Panc1 (cell line): ENCODE results near the gene SPEG. TPM values are rescaled to one million over a fixed set of nuclear protein-coding genes. Genes with fewer than 3 reads are reported as not detected.

Experiments used
- ATAC-seq: fragments of 200-7000 bp; cut with Tn5 transposase; 2 replicates; pipeline ENCODE4 v1.9.1; 2020; ENCODE audit warnings: mild to moderate bottlenecking, moderate library complexity
- BruUV-seq: library from RNA; stranded (reverse); fragments of 400-500 nt; replicated peaks from 2 replicates; lab custom pipeline; 2021; lab: Mats Ljungman, UMichigan
- CTCF ChIA-PET: fragments of 300-600 bp; sonication (Branson Sonifier 250); formaldehyde crosslinking; loops from one replicate; lab custom pipeline; 2022; ENCODE audit warnings: antibody characterized with exemption; lab: Charles Lee
- POLR2A ChIA-PET: fragments of 300-600 bp; sonication (Branson Sonifier 250); formaldehyde crosslinking; loops from one replicate; lab custom pipeline; 2022; ENCODE audit warnings: antibody characterized with exemption; lab: Charles Lee
- DNase-seq: peaks from one replicate; pipeline ENCODE4 v3.0.0-alpha.2; 2010; ENCODE audit warnings: low read depth, low spot score
- H3K27ac ChIP-seq: 2 replicates; pipeline ENCODE4 v1.5.1; 2011; ENCODE audit warnings: mild to moderate bottlenecking, low read length, inconsistent platforms
- H3K27me3 ChIP-seq: fragments of 200-500 bp; sonication (Bioruptor generic); 2 replicates; pipeline ENCODE4 v1.6.0; 2014; ENCODE audit warnings: low read length, inconsistent platforms; ENCODE audit not compliant: control insufficient read depth, insufficient read depth
- H3K36me3 ChIP-seq: fragments of 200-500 bp; sonication (Bioruptor generic); 2 replicates; pipeline ENCODE4 v1.5.1; 2014; ENCODE audit warnings: inconsistent platforms, mild to moderate bottlenecking, low read length, moderate library complexity; ENCODE audit not compliant: control insufficient read depth, insufficient read depth
- H3K4me1 ChIP-seq: 2 replicates; pipeline ENCODE4 v1.5.1; 2011; ENCODE audit warnings: inconsistent platforms, mild to moderate bottlenecking, low read length, moderate library complexity; ENCODE audit not compliant: control insufficient read depth, insufficient read depth
- H3K4me3 ChIP-seq, 2 experiments: 2 replicates each; pipeline ENCODE4 v1.5.1; 2011 to 2012; ENCODE audit warnings: low read depth in 2 of 2, low read length in 2 of 2, mild to moderate bottlenecking in 2 of 2, inconsistent platforms in 1 of 2, moderate library complexity in 1 of 2
- H3K9me3 ChIP-seq: fragments of 200-500 bp; sonication (Bioruptor generic); 2 replicates; pipeline ENCODE4 v1.5.1; 2014; ENCODE audit warnings: low read depth, mild to moderate bottlenecking, inconsistent platforms, low read length, moderate library complexity; ENCODE audit not compliant: control insufficient read depth, insufficient read depth
- POLR2AphosphoS5 ChIP-seq: IDR thresholded peaks from 2 replicates; pipeline ENCODE4 v1.6.1; 2012; ENCODE audit warnings: mild to moderate bottlenecking, low read depth, low read length, moderate library complexity
- SIN3A ChIP-seq: IDR thresholded peaks from 2 replicates; pipeline ENCODE4 v1.6.1; 2012; ENCODE audit warnings: low read depth, mild to moderate bottlenecking, low read length, moderate library complexity, borderline replicate concordance; ENCODE audit not compliant: insufficient read depth
- TCF7L2 ChIP-seq: IDR thresholded peaks from 2 replicates; pipeline ENCODE4 v1.6.1; 2011; ENCODE audit warnings: mild to moderate bottlenecking, low read depth, low read length, inconsistent platforms
- in situ Hi-C: cut with HindIII; loops from 2 replicates; pipeline ENCODE4 v1.10.0; 2016; ENCODE audit warnings: low sequenced_read_pairs, low pct_unique_long_range_greater_than_20kb
- intact Hi-C: fragments of 100-400 bp; cut with micrococcal nuclease; formaldehyde crosslinking; loops from one replicate; pipeline ENCODE4 v1.10.0; 2022; ENCODE audit not compliant: unreplicated experiment
- total RNA-seq: library from RNA; stranded (reverse); gene quantifications from one replicate; pipeline ENCODE4 v1.2.1, GENCODE V29; 2021; ENCODE audit not compliant: unreplicated experiment
- TF ChIP-seq, protein P1 (sequence below): fragments of 450-650 bp; IDR thresholded peaks from 2 replicates; pipeline ENCODE4 v1.5.1; 2017; ENCODE audit warnings: mild to moderate bottlenecking
- TF ChIP-seq, protein P2 (sequence below), 2 experiments: IDR thresholded peaks; 2 replicates each; pipeline ENCODE4 v1.6.1; 2011 to 2012; ENCODE audit warnings: low read depth in 2 of 2, control low read depth in 1 of 2, low read length in 1 of 2, mild to moderate bottlenecking in 1 of 2, moderate library complexity in 1 of 2; ENCODE audit not compliant: insufficient read depth in 1 of 2

SPEG gene
- total RNA-seq, 1 experiment from 2014 or later: 3.4 TPM

DNA sequence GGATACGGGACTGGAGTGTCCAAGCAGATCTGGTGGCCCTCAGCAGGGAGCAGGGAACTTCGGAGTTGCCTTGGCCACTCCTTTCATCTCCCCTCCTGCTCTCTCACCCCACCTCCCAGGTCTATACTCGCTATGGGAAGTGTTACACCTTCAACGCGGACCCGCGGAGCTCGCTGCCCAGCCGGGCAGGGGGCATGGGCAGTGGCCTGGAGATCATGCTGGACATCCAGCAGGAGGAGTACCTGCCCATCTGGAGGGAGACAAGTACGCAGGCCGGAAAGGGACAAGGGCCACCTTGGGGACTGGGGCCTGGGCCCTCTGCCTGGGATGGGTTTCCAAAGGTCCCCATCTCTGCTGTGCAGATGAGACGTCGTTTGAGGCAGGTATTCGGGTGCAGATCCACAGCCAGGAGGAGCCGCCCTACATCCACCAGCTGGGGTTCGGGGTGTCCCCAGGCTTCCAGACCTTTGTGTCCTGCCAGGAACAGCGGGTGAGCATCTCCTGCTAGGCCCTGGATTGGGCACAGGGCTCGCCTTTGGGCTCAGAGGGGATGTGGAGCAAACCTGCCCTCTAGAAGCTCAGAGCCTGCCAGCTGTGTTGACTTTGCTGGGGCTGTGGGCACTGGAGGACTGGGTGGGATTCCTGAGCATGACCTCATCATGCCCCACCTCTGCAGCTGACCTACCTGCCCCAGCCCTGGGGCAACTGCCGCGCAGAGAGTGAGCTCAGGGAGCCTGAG, 97.2 kb downstream of the SPEG start (continued):
- TF ChIP-seq POLR2AphosphoS5: no peak

DNA sequence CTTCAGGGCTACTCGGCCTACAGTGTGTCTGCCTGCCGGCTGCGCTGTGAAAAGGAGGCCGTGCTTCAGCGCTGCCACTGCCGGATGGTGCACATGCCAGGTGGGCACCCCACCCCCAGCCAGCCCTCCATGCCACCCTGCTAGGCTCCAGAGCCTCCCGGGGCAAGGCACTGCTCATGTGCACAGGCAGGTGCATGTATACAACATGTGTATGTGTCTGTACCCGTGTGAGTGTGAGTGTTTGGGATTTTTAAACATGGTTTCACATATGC, 97.7 kb downstream of the SPEG start:
- H3K27ac ChIP-seq: no peak overlapping the region

DNA sequence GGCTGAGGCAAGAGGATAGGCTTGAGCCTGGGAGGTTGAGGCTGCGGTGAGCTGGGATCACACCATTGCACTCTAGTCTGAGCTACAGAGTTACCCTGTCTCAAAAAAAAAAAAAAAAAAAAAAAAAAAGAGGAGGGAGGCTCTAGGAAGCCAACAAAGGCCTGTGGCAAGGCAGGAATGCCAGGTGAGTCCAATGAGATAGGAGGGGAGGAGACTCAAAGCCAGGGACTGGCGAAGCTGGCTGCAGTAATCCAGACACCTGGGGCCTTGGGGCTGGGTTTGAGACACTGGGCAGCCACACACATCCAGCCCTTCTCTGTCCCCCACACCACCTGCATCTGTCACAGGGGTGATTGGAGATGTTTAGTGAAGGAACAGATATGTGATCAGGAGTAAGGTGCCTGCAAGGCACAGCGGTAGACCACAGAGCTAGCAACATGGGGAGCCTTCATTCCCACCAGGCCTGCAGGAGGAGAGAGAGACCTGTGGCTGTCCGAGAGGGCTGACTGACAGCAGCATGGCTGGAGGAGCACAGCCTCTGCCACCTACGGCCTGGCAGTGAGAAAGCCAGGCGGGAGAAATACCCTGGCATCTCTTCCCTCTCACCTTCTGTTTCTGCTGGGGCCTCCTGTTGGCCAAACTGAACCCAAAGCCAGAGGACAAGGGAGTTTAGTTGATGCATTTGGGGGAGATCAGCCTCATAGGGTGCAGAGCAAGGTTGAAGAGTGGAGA, 99.5 kb downstream of the SPEG start:
- no peak for DNase-seq
- Histone ChIP-seq H3K27me3 (peaks cover 2% of the 10 kb centered on the region; the same call in 1 of the 2 replicates), H3K4me1 (no peaks in the 10 kb centered on the region; the same call in 1 of the 2 replicates), H3K9me3 (no peaks in the 10 kb centered on the region), H3K4me3 (no peak overlapping the region), H3K36me3 (no peaks in the 10 kb centered on the region), H3K27ac (no peak overlapping the region)
- CTCF ChIA-PET: interaction anchor here (0.7 to 1.0 kb wide), 2 partner anchors 12 to 24 kb away, joined by 4 to 9 read pairs; no protein-coding TSS in a partner anchor
- intact Hi-C loops (no loop called here), in situ Hi-C loops (no loop called here)
- ATAC-seq: no peak
- POLR2A ChIA-PET: no interaction called here
- no TSS peak for BruUV-seq
- TF ChIP-seq POLR2AphosphoS5: no peak
- no peak for TF ChIP-seq SIN3A
- TF ChIP-seq, protein P1, sequence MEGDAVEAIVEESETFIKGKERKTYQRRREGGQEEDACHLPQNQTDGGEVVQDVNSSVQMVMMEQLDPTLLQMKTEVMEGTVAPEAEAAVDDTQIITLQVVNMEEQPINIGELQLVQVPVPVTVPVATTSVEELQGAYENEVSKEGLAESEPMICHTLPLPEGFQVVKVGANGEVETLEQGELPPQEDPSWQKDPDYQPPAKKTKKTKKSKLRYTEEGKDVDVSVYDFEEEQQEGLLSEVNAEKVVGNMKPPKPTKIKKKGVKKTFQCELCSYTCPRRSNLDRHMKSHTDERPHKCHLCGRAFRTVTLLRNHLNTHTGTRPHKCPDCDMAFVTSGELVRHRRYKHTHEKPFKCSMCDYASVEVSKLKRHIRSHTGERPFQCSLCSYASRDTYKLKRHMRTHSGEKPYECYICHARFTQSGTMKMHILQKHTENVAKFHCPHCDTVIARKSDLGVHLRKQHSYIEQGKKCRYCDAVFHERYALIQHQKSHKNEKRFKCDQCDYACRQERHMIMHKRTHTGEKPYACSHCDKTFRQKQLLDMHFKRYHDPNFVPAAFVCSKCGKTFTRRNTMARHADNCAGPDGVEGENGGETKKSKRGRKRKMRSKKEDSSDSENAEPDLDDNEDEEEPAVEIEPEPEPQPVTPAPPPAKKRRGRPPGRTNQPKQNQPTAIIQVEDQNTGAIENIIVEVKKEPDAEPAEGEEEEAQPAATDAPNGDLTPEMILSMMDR: no peak
- no peak for TF ChIP-seq TCF7L2
- TF ChIP-seq, protein P2, sequence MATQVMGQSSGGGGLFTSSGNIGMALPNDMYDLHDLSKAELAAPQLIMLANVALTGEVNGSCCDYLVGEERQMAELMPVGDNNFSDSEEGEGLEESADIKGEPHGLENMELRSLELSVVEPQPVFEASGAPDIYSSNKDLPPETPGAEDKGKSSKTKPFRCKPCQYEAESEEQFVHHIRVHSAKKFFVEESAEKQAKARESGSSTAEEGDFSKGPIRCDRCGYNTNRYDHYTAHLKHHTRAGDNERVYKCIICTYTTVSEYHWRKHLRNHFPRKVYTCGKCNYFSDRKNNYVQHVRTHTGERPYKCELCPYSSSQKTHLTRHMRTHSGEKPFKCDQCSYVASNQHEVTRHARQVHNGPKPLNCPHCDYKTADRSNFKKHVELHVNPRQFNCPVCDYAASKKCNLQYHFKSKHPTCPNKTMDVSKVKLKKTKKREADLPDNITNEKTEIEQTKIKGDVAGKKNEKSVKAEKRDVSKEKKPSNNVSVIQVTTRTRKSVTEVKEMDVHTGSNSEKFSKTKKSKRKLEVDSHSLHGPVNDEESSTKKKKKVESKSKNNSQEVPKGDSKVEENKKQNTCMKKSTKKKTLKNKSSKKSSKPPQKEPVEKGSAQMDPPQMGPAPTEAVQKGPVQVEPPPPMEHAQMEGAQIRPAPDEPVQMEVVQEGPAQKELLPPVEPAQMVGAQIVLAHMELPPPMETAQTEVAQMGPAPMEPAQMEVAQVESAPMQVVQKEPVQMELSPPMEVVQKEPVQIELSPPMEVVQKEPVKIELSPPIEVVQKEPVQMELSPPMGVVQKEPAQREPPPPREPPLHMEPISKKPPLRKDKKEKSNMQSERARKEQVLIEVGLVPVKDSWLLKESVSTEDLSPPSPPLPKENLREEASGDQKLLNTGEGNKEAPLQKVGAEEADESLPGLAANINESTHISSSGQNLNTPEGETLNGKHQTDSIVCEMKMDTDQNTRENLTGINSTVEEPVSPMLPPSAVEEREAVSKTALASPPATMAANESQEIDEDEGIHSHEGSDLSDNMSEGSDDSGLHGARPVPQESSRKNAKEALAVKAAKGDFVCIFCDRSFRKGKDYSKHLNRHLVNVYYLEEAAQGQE (IDR thresholded peaks at IDR 0.05; ENCODE audit: insufficient read depth in 1 of 2, low read depth in 2 of 2, low read length in 1 of 2): no peak

More for the DNA sequence above, 97.7 kb downstream of the SPEG start:
- no peak overlapping the region for H3K4me3 ChIP-seq
- no peaks in the 10 kb centered on the region for H3K4me1 ChIP-seq
- in situ Hi-C loops (no loop called here), intact Hi-C loops (no loop called here)
- POLR2A ChIA-PET: no interaction called here
- CTCF ChIA-PET: no interaction called here
- ATAC-seq (no peak), DNase-seq (no peak)
- no peaks in the 10 kb centered on the region for H3K9me3 ChIP-seq
- TF ChIP-seq SIN3A (no peak), POLR2AphosphoS5 (no peak), TCF7L2 (no peak)
- TF ChIP-seq, protein P1: no peak
- TF ChIP-seq, protein P2 (IDR thresholded peaks at IDR 0.05; ENCODE audit: insufficient read depth in 1 of 2, low read depth in 2 of 2, low read length in 1 of 2): no peak
- H3K27me3 ChIP-seq: peaks cover 5% of the 10 kb centered on the region; the same call in 1 of the 2 replicates
- no TSS peak for BruUV-seq
- H3K36me3 ChIP-seq: no peaks in the 10 kb centered on the region
